GM06990 (cell line): ENCODE measurements around the gene TEF.
"Not testable (repeated sequence)": the region's sequence is repeated elsewhere in the genome, so short reads cannot be mapped to it uniquely, and the experiment has no call there.

ENCODE experiments used
- DNase-seq: peaks from one replicate; pipeline ENCODE4 v3.0.0-alpha.2; 2011; ENCODE audit not compliant: insufficient read length; ENCODE audit errors: extremely low read depth
- H3K27me3 ChIP-seq: replicated peaks from 2 replicates; pipeline ENCODE4 v1.6.0; 2011; ENCODE audit warnings: low read length; ENCODE audit not compliant: control insufficient read depth, insufficient read depth
- H3K36me3 ChIP-seq: 2 replicates; pipeline ENCODE4 v1.5.1; 2011; ENCODE audit warnings: low read length; ENCODE audit not compliant: control insufficient read depth, insufficient read depth
- H3K4me3 ChIP-seq: replicated peaks from 2 replicates; pipeline ENCODE4 v1.5.1; 2011; ENCODE audit warnings: low read depth, mild to moderate bottlenecking, control low read depth, low read length
- CTCF ChIP-seq: IDR thresholded peaks from 2 replicates; pipeline ENCODE4 v1.5.1; 2011; ENCODE audit warnings: low read length, control low read depth, mild to moderate bottlenecking, inconsistent platforms; ENCODE audit not compliant: insufficient read depth, poor library complexity, severe bottlenecking

The TEF gene

GRCh38 chr22:41431656-41432055, 49.9 kb downstream of the TEF start:
- no peaks in the 10 kb centered on the region for H3K27me3 ChIP-seq
- DNase-seq: no peak
- no peak for TF ChIP-seq CTCF
- peaks cover 19% of the 10 kb centered on the region for H3K36me3 ChIP-seq
- H3K4me3 ChIP-seq: no peak overlapping the region

- H3K4me3 ChIP-seq, H3K27me3 ChIP-seq, DNase-seq: not testable (repeated sequence)
- H3K36me3 ChIP-seq: peaks cover 20% of the 10 kb centered on the region
Observed at GRCh38 chr22:41433480-41433879, 51.7 kb downstream of the TEF start.

DNA sequence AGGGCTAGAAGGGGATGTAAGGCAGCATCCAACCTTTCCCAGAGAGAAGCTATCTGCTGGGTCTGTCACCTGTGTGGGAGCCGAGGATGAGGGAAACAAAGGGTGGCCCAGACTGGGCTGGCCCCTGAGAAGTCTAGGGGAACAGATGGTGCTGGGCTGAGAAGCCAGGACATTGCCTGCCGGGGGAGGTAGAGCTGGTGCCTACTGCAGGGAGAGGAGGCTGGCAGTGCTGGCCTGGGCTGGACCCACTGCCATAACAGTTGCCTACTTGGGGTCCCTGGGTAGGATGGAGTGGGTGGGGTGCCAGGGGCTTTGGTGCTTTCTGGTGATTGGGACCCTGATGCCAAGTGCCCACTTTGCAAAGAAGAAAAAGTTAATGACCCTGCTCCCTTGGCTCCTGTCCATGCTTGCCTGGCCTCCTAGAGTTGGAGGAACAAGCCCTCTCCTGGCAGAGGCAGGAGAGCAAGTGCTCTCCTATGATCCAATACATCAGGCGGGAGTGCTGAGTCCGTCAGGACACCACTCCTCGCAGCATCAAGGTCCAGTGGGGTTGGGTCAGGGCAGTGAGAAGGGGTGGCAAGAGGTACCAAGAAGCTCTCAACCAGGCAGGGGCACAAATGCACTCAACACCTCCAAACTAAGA, 52.7 kb downstream of the TEF start:
- DNase-seq, H3K27me3 ChIP-seq, H3K4me3 ChIP-seq: not testable (repeated sequence)
- peaks cover 20% of the 10 kb centered on the region for H3K36me3 ChIP-seq

- no peaks in the 10 kb centered on the region for H3K27me3 ChIP-seq
- peaks cover 20% of the 10 kb centered on the region for H3K36me3 ChIP-seq
- H3K4me3 ChIP-seq: no peak overlapping the region
- TF ChIP-seq CTCF: no peak
- DNase-seq: no peak
Observed at GRCh38 chr22:41435560-41435959, 53.8 kb downstream of the TEF start.

- no peak overlapping the region for H3K4me3 ChIP-seq
- no peaks in the 10 kb centered on the region for H3K27me3 ChIP-seq
- TF ChIP-seq CTCF: no peak
- peaks cover 19% of the 10 kb centered on the region for H3K36me3 ChIP-seq
- no peak for DNase-seq
Observed at GRCh38 chr22:41436322-41437113, 54.8 kb downstream of the TEF start.

- H3K27me3 ChIP-seq: no peaks in the 10 kb centered on the region
- no peak for TF ChIP-seq CTCF
- peaks cover 17% of the 10 kb centered on the region for H3K36me3 ChIP-seq
- no peak for DNase-seq
- no peak overlapping the region for H3K4me3 ChIP-seq
Observed at GRCh38 chr22:41437198-41437597, 55.5 kb downstream of the TEF start.

DNA sequence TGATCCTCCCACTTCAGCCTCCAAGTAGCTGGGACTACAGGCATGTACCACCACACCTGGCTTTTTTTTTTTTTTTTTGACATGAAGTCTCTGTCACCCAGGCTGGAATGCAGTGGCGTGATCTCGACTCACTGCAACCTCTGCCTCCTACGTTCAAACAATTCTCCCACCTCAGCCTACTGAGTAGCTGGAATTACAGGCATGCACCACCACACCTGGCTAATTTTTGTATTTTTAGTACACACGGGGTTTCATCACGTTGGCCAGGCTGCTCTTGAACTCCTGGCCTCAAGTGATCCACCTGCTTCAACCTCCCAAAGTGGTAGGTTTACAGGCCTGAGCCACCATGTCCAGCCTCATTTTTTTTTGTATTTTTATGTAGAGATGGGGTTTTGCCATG, 58.8 kb downstream of the TEF start:
- H3K27me3 ChIP-seq, H3K4me3 ChIP-seq, DNase-seq: not testable (repeated sequence)
- H3K36me3 ChIP-seq: peaks cover 12% of the 10 kb centered on the region
